GM19438 (cell line): Measurements from ENCODE around the gene CIDEA.
"Not testable (repeated sequence)": the region's sequence is repeated elsewhere in the genome, so short reads cannot be mapped to it uniquely, and the experiment has no call there.

ENCODE experiments used
- ATAC-seq: cut with Tn5 transposase; IDR thresholded peaks from one replicate; pipeline ENCODE4 v1.9.1; 2021; ENCODE audit warnings: low read depth; ENCODE audit not compliant: unreplicated experiment

CIDEA gene

GRCh38 chr18:12254136-12254819 lies at the start of gene CIDEA:
TSS of gene CIDEA (plus strand) at chr18:12254361. CDS start at chr18:12254384, 23 bp downstream.
- no peak for ATAC-seq

GRCh38 chr18:12208296-12209153 lies 45.6 kb upstream of the CIDEA start:
- not testable (repeated sequence) for ATAC-seq

GRCh38 chr18:12212308-12212707 lies 41.9 kb upstream of the CIDEA start:
- ATAC-seq: not testable (repeated sequence)

- not testable (repeated sequence) for ATAC-seq
Measured at GRCh38 chr18:12214296-12215005, 39.7 kb upstream of the CIDEA start.

- not testable (repeated sequence) for ATAC-seq
Measured at GRCh38 chr18:12216471-12216870, 37.7 kb upstream of the CIDEA start.

- ATAC-seq: not testable (repeated sequence)
Measured at GRCh38 chr18:12218603-12219002, 35.6 kb upstream of the CIDEA start.

GRCh38 chr18:12222041-12222440 lies 32.1 kb upstream of the CIDEA start:
- ATAC-seq: not testable (repeated sequence)

- not testable (repeated sequence) for ATAC-seq
Measured at GRCh38 chr18:12223326-12223725, 30.8 kb upstream of the CIDEA start.

GRCh38 chr18:12226807-12227206 lies 27.4 kb upstream of the CIDEA start:
- ATAC-seq: not testable (repeated sequence)

- not testable (repeated sequence) for ATAC-seq
Measured at GRCh38 chr18:12227399-12228186, 26.6 kb upstream of the CIDEA start.

- ATAC-seq: not testable (repeated sequence)
Measured at GRCh38 chr18:12228308-12228707, 25.9 kb upstream of the CIDEA start.

- not testable (repeated sequence) for ATAC-seq
Measured at GRCh38 chr18:12230561-12230960, 23.6 kb upstream of the CIDEA start.

GRCh38 chr18:12231040-12231882 lies 22.9 kb upstream of the CIDEA start:
- ATAC-seq: no peak

GRCh38 chr18:12231986-12232385 lies 22.2 kb upstream of the CIDEA start:
- no peak for ATAC-seq

GRCh38 chr18:12233378-12233777 lies 20.8 kb upstream of the CIDEA start:
- ATAC-seq: no peak

- ATAC-seq: no peak
Measured at GRCh38 chr18:12234451-12235190, 19.5 kb upstream of the CIDEA start.

- ATAC-seq: no peak
Measured at GRCh38 chr18:12236141-12236540, 18.0 kb upstream of the CIDEA start.

- ATAC-seq: peak; percentile 74
Measured at GRCh38 chr18:12236934-12237832, 17.0 kb upstream of the CIDEA start.
